Measurements from ENCODE around the gene CBX8.

The CBX8 gene

DNA sequence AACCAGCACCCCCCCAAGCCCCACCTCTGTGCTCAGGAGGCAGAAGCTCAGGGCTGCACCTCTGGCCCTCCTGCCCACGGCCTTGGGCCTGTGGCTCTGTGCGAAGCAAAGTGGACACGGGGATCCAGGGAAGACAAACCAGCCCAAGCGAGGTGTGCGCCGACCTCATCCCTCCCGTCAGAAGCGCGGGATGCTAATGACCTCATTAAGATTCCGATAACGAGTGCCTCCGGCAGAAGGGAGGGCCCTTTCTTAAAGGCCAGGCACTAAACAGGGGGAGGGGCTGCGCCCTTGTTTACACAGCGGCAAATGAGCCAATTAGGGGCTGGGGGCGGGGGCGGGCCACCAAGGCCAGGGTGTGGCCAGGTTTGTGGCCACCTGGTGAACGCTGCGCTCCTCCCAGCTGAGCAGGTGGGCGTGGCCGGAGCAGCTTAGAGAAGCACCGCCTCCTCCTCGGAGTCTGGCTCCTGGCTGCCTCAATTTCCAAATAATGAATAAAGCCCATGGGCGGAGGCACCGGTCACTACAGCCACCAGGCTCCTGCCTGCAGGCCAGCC is 39.2 kb upstream of the CBX8 start:
- no peak for DNase-seq

DNA sequence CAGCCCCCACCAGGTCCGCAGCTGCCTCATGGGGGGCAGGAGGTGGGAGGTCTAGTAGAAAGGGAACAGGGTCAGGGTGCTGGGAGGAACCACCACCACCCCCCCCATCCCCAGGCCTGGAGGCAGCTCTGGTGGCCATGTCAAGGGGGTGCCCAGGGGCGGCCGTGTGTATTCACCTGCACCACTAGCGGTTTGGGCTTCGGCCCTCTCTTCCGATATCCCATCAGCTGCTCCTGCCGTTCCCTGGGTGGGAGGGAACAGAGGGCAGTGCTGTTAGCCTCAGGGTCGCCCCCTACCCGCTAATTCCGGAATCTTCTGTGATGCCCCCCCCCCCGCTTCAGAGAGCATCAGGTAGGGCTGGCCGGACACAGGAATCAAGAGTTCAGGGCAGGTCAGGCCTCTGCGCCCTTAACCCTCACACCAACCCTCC is 38.6 kb upstream of the CBX8 start:
- no peak for DNase-seq

DNA sequence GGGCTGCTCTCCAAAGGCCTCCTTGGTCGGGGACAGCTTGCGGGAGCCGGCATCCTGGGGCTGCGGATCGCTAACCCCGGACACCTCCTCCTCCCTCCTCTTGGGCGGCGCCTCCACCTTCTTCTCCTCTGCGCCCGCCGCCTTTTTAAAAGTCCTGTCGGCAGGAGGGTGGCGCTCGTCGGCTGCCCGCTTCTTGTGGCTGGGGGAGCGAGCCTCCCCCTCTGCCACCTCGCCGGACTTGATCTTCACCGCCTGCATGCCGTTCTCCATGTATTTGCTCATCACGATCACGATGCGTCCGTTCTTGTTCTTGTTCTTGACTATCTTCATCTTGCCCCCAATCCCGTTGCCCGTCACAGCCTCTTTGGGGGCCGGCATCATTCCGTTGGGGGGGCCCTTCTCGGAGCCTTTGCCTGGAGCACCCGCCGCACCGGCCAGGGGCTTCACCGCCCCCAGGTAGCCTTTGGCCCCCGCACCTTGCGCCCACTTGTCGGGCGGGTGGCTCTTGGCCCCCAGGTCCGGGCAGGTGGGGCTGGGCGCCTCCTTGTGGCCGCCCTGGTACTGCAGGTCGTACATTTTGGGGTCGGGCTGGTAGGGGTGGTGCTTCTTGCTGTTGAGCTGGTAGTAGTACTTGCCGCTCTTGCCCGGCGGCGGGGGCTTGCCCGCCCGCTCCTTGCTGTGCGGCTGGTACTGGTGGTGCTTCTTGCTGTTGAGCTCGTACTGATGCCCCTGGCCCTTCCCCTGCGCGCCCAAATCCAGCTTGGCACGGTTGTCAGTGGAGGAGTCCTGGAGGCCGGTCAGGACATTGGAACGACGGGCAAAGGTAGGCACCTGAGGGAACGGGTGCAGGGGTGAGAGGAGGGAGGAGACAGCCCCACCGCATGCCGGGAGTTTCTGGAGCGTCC is 37.9 kb upstream of the CBX8 start:
- DNase-seq: no peak

DNA sequence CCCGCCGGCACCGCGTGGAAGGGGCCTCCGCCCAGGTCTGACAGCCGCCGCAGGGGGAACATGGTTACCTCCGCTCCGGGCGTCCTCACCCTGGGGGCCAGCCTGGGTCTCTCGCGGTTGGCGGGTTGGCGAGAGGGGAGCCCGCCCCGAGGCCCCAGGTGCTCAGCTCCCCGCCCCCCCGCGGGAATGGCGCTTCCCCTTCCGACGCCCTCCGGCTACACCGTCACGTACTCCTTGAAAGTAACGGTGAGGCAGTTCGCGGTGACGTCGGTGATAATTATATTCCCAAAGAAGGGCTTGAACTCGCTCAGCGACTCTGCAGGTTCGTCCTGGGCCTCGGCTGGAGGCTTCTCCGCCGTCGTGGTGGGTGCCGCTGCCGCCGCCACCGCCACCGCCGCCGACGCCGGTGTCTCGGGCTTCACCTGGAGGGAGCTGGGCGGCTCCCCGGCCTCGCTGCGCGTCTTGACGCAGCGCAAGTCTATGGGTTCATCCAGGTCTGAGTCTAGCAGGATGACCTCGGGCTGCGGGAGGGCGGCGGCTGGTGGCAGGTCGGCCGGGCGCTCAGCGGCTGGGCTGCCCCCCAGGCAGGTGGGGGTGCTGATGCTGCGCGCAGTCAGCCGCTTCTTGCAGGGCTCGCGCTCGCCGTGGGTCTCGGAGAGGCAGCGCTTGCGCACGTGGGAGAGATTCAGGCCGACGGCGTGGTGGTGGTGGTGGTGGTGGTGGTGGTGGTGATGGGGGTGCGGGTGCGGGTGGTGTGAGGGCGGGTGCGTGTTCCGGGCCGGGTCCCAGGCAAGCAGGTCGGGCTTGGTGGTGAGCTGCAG is 37.1 kb upstream of the CBX8 start:
- DNase-seq: no peak

DNA sequence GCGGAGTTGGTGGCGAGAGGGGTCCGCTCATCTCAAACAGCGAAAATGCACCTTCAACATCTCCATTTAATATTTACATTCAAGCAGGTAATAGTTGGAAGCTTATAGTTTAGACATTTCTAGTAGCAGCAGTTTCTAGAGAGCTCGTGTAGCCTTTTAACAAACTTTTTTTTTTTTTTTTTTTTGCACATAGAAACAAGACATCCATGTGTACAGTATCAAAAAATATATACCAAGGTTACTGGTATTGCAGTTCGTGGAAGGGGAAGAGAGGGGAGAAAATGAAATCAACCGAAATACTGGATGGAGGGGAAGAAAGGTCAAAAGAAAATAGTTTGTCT is 36.2 kb upstream of the CBX8 start:
- no peak for DNase-seq

DNA sequence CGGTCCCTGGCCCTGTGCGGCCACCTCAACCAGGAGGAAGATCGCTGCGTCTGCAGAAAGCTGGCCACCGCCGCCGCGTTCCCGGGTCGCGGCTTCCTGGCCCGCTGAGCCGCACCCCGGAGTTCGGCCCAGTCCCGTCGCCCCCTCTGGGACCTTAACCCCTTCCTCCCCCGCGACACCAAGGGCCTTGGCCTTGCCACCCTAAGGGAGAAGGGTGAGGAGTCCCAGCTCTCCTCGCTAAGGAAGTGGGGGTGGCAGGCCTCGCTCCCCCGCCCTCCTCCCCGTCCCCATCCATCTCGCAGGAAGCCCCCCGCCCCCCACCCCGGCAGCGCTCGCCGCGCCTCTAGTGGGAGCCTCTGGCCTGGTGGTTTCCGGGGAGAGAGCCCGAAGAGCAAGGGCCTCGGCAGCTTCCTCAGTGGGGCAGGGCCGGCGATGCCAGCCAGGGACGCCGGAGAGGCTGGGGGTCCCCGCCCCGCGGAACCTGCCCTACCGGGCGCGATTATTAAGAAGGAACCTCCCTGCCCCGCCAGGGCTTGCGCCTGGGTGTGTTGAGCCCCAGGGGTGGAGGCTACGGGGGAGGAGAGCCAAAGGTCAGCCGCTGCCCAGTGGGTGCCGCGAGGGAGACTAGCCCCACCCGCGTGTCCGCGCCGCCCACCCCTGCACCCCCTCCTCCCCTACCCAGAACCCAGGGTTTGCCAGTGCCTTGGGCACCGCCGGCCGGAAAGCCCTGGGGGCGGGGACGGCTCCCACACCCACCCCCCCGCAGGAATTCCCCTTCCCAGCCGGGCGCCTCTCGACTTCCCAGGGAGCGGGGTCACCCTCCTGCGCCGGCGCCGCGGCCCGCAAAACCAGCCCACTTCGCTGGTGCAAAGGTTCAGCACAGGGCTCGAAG is 35.6 kb upstream of the CBX8 start:
- DNase-seq: no peak

DNA sequence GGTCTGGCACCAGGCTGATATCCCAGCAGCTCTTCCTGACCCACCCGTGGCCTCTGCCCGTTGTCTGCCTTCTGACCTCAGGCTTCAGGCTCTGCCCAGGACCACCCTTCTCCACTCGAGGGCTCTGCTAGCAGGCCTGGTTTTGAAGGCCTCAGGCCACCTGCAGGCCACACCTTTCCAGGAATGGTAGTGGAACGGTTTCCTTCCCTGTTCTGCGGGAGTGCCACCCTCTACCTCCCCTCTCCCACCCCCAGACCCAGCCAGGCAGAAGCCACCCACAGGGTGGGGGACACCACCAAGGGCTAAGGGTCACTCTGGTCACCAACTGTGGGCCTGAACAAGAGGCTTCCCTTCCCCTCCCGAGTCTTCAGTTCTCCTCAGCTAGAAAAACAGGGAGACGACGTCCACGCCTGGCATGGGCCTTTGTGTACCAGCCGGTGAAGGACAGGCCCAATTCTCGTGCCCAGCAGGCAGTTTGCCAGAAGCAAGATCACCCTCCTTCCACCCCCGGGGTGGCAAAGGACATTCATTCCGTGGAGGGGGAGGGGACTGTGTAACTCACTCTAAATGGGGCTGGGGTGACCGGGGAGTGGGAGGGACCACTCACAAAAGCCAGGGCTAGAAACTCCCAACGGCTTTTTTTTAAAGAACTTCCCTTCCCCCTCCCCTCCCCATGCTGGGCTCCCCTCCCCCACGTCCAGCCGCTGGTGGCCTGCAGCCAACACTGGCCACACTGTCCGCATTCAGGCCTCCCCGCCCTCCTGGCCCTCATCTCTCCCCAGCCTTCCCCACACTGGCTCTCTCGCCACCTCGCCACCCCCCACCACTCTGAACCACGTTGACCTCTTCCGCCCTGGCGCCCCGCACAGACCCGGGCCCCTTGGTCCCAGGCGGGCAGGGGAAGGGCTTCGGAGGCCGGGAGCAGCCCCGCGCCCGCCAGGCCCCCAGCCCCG is 34.7 kb upstream of the CBX8 start:
- DNase-seq: peak in 53 of 58 donors; percentile 12 to 87 (median 73)

DNA sequence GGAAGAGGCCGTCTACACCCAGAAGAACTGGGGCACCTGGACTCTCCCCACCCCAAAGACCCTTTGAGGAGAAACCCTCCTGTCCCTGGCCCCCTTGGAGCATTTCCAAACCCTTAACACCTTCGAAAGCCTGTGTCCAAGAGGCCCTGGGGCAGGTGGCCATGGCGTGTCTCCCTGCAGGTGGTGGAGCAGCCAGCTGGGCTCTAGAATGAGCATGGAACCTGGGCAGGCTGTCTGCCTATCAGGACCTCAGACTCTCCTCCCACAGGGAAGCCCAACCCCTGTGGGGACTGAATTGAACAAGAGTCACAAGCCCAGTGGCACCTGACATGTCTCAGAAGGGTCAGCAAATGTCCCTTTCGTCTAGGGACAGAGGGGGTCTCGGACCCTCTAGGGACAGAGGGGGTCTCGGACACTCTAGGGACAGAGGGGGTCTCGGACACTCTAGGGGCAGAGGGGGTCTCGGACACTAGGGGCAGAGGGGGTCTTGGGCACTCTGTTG is 33.9 kb upstream of the CBX8 start:
- DNase-seq: no peak

DNA sequence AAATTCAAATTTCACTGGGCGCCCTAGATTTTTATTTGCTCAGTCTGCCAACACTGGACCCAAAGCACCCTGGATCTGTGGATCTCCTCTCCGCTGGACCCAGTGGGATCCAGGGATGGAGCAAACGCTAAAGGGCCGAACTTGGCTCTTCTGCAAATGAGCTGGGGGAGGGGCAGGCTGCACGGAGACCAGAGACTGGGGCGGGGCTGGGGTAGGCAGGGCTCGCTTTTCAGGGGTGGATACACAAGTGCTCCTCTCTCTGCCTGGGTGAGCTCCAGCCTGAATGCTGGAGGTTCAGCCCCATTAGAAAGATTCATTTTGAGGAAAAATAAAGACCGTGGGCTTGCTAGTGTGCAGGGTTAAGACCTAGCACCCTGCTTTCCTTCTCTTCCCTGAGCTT is 33.4 kb upstream of the CBX8 start:
- no peak for DNase-seq

DNA sequence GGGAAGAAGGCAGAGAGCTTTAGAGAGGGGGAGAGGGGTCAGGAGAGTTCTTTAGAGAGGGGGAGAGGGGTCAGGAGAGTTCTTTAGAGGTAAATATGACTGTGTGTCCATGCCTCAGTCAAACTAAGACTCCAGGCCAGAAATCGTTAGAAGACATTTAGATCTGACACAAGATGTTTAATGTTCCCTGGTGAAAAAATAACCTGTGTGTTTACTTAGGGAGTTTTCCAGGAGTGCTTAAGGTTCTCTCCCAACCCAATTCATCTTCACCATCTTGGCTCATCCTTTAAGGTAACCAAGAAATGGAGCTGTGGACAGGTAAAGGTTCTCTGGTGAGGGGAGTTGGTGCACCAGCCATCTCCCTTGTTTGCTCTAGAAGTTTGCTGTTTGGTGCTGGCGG is 32.6 kb upstream of the CBX8 start:
- DNase-seq: no peak

DNA sequence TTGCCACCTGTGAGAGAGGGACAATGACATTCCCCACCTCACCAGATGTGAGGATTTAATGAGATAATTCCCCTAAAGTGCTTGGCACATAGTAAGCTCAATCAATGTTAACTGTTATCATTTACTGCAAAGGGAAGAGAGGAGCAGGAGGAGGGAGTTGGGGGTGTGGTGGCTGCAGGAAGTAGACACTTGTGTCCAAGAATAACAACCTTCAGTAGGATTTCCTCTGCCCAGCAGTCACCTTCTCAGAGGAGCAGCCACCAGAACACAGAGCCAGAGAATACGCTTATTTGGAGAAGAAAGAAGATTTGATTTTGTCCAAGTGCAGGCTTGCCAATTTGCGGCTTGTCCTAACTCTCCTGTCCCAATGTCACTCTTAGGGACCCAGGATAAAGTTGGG is 32.1 kb upstream of the CBX8 start:
- no peak for DNase-seq

DNA sequence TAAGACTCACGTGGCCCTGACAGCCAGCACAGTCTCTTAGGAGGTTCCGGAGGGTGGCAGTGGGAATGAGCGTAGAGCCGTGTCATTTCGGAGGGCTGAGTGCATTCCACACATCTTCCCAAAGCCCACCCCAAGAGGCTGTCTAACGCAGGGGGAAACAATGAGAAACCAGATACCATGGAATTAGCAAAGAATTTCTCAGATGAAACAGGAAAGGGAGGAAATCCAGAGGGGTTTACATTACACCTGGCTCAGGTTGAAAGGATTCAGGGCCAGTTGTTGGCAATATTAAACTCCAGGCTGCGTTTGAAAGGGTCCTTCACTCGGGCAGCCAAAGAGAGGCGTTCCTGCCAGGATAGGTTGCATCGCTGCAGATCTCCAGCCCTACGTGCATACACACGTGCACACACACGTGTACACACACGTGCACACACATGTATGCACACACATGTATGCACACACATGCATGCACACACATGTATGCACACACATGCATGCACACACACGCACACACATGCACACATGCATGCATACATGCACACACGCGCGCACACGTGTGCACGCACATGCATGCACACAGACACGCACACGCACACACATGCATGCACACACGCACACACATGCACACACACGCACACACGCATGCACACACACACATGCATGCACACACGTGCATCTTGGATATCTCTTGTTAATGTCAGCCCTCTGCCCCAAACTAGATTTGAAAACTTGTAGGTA is 30.1 kb upstream of the CBX8 start:
- no peak for DNase-seq

DNA sequence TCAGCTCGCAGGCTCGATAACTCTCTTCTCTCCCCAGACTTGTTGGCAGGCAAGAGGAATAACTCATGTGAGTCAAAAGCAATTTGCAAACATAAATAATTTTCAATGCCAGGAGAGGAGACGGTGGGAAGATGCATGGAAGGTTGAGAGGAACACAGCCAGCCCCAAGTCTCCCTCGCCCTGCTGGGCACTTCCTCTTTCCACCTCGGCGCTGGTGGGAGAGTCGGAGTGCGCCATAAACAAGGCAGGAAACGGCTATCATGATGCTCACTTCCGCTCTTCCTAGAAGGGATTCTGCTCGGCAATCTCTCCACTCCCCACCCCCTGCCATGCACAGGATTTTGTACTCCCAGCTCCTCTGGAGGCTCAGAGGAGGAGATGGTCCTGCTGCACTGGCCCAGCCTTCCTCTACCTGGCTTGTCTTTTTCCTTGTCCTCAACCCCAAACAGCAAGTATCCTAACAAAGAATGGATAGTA is 29.4 kb upstream of the CBX8 start:
- DNase-seq: no peak

DNA sequence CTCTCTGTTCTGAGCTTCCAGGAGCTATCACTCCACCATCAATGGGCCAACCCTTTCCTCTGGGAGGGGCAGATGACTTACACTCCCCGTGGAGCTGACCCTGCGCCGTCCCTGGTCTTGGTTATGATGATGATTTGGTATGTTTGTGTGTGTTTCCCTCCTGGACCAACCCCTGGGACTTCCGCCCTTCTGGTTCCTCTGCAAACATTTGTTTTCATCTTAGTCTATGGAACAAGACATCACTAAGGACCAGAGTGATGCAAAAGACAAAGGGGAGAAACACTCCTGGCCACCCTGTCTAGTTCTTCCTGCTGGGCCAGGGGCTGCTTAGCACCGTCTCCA is 28.7 kb upstream of the CBX8 start:
- DNase-seq: no peak

DNA sequence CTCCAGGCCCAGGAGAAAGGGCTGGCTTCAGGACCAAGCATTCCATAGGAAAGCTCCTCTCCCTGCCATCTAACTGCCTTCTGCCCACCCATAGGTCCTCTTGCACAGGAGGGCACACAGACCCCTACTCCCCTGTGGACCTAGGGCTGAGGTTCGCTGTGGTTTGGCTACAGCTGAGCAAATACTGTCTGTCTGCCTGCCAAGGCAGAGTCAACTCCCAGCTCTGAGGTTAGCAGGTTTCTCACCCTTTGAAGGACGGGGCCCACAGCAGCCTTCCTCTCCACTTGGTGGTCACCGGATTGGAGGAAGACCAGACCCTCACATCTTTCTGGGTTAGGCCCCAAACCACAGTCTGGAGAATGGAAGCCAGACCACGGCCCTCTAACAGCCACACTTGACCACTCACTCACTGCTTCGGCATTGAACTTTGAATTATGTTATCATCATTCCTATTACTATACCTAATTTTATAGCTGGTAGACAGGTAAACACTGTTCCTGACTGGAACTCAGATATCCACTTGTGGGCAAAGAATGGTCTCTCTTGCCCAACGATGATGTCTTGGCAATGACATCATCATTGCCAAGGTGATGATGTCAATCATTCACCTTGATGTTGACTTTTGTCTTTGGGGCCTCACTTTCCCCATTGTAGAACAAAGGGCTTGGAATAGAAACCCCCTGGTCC is 28.2 kb upstream of the CBX8 start:
- DNase-seq: no peak

DNA sequence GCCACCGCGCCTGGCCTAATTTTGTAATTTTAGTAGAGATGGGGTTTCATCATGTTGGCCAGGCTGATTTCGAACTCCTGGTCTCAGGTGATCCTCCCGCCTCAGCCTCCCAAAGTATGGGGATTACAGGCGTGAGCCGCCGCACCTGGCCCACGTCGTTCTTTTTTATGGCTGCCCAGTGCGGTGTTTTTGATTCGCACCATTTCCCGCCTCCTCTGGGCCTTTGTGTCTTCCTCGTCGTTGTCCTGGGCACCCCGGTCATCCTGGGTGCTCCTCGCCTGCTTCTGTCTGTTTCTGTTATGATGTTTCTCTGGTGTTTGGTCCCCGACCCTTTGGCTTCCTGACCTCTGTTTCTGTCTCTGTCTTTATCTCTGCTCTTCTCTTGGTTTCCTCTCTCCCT is 27.4 kb upstream of the CBX8 start:
- no peak for DNase-seq

DNA sequence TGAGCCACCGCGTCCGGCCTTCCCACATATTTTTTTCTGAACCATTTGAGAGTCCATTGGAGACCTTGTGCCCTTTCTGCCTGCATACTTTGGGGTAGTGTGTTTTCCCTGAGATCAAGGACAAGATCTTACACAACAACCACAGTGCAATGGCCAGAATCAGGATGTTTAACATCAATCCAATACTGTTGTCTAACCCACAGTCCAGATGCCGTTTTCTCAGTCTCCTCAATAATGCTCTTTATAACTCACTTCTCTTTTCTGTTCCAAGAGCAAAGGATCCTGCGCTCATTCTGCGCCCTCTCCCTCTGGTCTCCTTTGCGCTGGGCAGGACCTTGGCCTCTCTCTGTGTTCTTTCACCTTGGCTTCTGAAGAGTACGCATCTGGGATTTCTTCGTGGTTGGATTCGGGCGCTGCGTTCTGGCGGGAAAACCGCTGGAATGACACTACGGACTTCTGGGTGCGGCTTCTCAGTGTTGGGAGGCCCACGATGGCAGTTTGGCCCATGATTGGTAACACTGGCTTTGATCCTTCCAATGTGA is 25.8 kb upstream of the CBX8 start:
- DNase-seq: no peak
